OCI-M2 (cell line): Measurements from ENCODE around the gene RNF148.

ENCODE experiments used
- DNase-seq: peaks from one replicate; lab custom pipeline; 2025; ENCODE audit not compliant: unreplicated experiment; lab: John Stamatoyannopoulos, UW

The RNF148 gene, protein sequence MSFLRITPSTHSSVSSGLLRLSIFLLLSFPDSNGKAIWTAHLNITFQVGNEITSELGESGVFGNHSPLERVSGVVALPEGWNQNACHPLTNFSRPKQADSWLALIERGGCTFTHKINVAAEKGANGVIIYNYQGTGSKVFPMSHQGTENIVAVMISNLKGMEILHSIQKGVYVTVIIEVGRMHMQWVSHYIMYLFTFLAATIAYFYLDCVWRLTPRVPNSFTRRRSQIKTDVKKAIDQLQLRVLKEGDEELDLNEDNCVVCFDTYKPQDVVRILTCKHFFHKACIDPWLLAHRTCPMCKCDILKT

DNA sequence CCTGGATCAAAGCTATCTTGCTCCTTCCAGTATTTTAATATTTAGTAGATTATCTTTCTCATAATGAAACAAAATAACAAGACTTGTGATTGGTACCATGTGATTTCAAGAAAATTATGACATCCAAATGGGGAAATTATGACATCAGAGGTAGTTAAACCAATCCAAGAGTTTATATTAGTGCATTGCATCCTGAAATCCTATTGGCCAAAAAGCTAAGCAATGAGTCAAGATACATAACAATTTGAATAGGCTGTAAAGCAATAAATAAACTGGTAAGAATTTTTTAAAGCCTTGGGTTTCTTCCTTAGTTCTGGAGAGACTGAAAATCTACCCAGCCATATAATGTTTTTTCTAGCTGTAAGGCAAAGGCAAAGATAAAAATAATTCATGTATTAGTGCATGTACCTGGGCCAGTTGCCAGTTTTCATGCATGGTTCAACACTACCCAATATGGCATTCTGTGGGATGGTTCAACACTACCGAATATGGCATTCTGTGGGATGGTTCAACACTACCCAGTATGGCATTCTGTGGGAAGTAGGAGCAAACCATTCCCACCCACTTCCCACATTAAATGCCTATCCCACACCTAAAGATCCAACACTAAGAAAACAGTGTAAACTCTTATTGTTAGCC lies at the start of gene RNF148:
Gene RNF148, minus strand, starts transcription at position 51 of the 639 bp plus-strand sequence. CDS start 172 bp downstream, outside the sequence.
- DNase-seq: no peak

DNA sequence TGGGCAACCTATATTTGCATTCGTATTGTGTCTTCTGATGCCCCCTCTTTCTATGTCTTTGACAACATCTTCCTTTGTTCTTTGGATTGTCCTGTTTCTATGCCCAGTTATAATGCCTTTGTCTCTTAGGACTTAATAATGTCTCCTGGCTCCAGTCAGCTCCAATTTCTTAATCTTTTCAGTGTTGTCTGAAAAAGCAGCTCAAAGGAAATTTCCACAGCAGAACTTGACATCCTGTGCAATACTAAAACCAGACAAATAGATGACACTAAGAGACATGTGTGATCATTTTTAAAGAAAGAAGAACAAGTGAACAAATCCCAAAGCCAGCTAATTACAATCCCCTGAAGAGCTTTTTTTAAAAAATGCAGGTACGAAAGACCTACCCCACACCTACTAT lies 47.7 kb upstream of the RNF148 start:
- no peak for DNase-seq

DNA sequence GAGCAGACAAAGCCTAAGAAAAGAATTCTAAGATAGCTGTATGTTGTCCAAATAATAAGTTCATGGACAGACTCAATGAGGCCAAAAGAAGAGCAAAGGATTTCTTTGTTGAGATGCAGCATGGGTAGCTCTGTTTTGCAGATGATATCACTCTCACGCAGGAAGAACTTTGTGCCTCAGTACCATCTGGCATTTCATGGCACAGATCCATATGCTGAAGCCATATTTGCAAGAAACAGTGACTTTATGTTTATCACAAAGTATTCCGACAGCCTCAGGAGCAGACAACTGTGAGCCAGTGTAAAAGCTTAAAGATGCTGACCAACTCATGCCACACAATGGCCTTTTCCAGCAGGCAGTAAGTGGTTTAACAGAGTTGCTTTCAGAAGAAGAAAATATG lies 45.5 kb upstream of the RNF148 start:
- DNase-seq: no peak

GRCh38 chr7:122746948-122747347 lies 44.2 kb upstream of the RNF148 start:
- no peak for DNase-seq

DNA sequence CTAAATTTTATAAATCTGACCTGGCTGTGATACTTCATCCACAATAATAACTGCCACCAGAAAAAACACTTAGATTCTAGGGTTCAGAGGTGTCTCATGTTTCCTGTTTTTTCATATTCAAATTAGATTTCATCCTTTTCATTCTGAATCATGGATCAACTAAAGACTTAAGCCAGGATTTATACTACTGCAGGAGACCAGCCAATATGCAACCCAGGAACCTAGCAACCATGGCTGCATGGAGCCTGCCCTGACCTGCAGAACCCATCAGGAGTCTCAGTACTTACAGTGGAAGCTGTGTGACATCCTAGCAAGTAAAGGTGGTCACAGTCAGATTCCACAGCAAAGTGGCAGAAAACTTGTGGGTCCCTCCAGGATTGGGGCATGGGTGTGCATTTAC lies 40.5 kb upstream of the RNF148 start:
- DNase-seq: no peak

- DNase-seq: no peak
Measured at GRCh38 chr7:122738947-122739346, 36.2 kb upstream of the RNF148 start.

- DNase-seq: no peak
Measured at GRCh38 chr7:122736183-122736582, 33.5 kb upstream of the RNF148 start.

DNA sequence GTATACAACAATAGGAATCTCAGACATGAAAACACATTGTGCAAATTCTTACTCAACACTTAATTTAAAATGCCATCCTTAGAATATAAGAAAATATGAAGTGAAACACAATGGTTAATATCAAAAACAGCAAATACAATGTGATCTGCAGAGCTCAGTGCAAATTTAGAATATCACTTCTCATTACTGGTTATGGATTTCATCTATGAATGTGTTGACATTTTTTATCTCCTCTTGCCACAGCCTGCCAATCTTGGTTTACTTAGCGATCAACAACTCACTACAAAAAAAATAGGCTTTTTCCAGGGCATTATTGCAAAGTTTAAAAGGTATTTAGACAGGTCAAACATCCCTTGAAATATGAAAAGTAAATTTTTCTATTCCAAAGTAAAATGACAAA lies 25.0 kb upstream of the RNF148 start:
- no peak for DNase-seq

DNA sequence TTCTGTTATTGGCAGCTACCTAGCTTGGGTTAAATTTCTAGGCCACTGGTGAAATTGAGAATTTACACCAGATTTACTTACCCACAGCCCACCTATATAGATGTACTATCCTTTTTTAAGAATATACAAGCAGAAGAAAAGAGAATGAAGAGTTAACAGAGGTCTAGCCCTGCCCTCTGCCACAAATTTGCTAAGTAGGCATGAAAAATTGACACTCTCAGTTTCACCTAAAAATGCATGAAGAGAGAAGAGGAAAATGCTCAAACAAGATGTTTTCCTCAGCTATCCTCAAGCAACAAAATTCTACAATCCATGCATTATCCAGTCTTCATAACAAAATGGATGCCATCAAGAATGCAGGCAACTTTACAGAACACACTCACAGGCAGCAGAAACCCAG lies 24.6 kb upstream of the RNF148 start:
- no peak for DNase-seq

DNA sequence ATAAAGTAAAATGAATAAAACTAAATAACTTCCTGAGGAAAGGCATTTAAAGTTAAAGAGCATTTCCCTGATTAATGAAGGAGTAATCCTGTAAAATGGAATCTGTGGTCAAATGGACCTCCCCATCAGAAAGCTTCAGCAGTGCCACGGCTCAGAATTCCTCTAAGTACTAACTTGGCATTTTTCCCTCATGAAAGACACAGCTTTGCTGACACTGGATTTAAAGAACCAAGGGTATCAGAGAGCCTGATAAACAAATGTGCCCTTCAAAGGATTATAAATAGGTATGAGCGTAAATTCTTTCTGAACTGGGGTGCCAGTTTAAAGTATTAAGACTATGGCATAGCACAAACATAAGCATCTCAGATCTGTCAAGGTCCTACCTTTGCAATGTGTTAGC lies 24.2 kb upstream of the RNF148 start:
- DNase-seq: no peak

DNA sequence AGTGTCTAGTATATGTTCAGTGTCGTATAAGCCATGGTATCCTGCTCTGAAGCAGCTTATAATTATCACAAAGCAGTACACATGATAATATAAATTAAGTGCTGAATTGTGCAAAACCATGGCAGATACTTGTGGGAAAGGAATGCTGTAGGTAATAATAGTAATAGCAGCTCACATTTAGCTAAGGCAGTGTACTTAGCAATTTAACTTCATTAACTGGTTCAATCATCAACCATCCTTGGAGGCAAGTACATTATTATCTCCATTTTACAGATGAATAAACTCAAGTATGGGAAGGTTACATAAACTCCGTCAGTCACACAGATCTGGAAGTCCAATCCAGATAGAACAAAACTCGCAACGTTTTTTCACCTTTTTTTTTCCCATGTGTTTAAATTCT lies 21.6 kb upstream of the RNF148 start:
- DNase-seq: no peak

- no peak for DNase-seq
Measured at GRCh38 chr7:122719010-122719578, 16.4 kb upstream of the RNF148 start.

- DNase-seq: no peak
Measured at GRCh38 chr7:122717356-122718089, 14.8 kb upstream of the RNF148 start.

DNA sequence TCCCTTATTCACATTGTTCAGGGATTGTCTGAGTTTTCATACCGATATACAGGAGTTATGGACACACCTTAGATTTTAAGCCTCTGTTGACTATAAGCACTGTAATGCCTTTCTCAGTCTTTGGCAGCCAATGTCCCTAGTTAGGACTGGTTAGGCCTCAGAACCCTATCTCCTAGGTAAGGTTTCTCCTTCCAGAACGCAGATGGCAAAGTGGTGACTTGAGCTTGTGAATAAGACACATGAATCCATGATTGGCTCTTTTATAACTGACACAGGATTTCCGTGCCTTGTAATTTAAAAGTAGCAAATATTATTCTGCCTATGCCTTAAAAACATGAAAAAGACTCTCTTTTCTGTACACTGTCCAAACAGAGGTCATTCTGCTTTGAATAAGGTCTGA lies 12.5 kb upstream of the RNF148 start:
- DNase-seq: no peak

DNA sequence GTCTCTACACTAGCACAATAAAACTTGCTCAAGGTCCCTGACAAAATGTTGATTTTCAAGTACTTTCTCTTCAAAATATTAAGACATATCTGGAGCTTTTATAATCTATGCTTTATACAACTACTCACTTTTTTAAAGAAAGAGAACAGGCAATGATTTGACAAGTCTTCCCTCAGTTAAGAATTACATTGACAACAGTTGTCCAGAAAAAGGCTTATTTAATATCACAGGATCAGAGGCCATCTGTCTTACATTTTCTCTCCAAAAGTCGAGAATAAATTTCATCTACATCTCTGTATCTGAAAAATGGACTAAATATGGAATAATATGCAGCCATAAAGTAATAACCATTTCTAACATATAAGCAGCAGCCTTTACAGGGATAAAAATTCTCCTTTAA lies 8.2 kb upstream of the RNF148 start:
- DNase-seq: no peak

DNA sequence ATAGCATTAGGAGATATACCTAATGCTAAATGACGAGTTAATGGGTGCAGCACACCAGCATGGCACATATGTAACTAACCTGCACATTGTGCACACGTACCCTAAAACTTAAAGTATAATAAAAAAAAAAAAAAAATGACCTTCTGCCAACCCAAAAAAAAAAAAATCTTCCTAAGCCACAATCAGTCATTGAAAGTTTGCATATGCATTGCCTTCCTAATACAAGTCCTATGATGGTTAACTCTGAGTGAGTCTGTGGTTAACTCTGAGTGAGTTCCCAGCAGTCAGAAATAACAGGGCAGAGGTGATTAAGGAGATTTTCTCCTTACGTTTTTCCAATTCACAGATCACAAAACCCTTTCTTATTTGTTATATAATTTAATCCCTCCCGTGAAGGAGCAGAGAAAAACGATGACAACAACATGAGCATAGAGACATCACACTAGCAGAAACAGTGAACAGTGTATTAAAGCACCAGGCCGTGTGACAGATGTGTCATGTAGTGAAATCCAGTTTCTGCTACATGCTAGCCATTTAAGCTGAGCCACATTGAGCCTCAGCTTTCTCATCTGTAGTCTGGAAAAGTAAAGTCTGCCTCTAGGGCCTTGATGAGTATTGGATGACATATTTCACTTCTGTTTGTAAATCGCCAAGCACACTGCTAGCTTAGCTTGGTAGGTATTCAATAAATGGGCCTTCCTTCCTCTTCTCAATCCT lies 7.4 kb upstream of the RNF148 start:
- no peak for DNase-seq

DNA sequence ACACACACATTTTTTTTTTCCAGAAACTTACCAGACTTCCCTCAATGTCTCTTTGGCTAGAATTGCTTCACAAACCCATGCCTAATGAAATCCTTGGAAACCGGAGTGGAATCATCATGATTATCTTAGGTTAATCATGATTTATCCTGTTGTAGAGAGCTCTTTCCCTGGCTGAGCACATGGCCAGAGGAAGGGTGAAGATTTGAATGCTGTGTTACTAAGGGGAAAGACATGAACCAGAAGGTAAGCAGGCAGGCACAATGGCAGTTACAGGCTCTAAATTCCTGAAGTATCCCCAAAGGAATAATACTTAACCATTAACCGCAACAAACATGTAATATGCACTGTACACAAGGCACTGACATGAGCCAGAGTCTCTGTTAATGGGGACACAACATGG lies 4.1 kb upstream of the RNF148 start:
- DNase-seq: no peak

DNA sequence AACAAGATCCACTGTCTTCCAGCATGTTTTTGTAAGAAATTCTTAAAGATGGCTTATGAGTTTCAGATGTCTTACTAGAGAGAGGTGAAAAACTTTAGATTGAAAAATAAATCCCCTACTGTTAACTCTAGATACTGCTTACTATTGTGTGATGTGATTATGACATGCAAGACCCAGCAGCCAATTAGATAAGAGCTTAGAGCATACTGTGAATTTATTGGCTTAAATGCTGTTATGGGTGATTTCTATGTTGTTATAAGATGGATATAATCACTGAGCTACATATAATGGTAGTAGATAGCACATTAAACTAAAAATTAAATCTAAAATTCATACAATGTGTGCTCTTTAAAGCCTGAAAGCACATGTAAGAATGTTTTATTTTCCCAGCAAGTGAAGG lies 3.7 kb downstream of the RNF148 start, which contains the start of gene RNF133:
Gene RNF133, minus strand, starts transcription at position 101 of the 400 bp plus-strand sequence. CDS start 199 bp downstream, outside the sequence.
- DNase-seq: no peak

DNA sequence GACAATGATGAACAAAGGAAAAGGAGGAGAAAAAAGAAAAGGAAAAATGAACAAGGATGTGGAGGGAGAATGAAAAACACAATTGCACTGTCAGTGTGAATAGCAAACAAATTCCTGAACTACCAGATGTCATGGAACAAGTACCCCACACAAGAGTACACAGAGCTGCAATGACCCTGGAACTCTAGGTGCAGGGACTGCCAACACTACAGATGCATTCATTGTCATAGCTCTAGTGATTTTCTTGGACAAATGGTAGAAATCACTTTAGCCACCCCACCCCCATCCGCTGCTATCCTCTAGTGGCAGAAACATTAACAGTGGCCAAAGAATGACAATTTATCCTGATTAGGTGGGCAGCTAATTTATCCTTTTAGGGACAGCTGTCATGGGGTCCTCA lies 6.9 kb downstream of the RNF148 start:
- no peak for DNase-seq

DNA sequence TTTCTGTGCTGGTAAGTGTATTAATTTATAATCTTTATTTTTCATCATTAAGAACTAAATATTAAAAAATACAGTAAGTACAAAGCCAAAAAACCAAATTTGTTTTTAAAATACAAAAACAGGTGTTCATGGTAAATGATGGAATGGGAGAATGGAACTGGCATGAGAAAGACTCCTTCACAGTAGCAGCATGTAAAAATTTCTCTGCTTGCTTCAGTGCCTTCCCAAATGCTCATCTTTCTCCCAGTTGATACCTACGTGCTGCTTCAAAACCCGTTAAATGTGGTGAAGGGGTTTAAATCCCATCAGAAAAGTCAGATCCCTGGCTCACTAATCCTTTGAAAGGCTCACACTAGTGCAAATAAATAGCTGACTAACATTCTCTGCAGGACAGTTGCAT lies 8.0 kb downstream of the RNF148 start:
- no peak for DNase-seq

DNA sequence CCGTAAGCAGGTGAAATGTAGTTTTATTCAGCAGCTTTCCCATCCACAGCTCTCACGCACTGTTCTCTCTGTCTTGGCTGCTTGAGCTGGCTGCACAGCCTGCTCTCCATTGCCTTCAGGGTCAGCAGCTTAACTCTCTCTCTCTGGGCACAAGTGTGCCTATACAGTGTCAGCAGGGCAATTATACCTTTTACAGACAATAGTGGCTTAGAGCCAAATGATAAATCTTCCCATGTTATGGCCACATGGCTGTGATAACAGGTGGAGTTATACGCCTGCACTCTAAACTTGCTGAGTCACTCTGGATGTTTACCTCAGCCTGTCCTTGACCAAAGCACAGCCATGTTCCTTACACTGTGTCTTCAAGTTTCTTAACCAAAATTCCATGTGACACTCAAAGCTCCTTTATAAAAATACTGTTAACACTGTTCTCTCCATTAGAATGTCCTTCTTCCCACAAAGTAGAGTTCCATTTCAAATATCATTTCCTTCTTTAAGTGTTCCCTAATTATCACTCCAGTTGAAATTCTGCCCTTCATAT lies 9.9 kb downstream of the RNF148 start:
- DNase-seq: no peak
